Fibroblast of gingiva (primary cell): ENCODE results near the gene KIAA0586.

Experiments
- DNase-seq: peaks from one replicate; pipeline ENCODE4 v3.0.0-alpha.2; 2011; ENCODE audit warnings: low read depth

Gene KIAA0586

DNA sequence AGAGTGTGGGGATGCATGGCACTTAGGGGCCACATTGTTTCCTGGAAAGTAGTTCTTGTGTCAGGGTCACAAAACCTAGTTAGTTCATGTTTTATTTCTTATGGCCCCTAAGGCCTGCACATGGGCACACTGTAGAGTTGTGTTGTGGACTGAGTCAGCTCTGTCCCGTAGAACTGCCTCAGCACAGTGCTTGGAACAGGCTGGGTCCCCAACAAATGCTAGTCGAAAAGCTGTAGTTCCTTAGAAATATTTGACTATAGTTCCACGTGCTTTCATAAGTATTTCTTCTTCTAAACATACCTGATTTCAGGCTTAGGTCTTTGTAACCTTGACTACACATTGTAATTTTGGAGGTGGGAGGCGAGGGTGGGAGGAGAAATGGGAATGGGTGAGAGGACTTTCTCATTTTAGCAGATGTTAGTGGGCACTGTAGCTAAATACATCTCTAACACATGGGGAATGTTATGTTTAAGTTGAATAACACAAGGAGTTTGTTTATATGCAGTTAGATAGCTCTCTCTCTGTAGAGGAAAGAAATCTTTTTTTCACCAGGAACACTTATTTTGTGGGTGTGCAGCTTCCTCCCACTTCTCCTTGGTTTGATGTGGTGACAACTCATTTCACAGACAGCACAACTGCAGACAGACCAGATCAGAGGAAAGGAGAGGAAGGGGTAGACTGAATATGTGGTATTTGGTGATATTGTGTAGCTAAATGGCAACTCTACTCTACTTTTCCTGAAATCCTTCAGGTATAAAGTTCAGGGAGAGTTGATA lies 170.7 kb downstream of the KIAA0586 start:
- DNase-seq, result no peak

DNA sequence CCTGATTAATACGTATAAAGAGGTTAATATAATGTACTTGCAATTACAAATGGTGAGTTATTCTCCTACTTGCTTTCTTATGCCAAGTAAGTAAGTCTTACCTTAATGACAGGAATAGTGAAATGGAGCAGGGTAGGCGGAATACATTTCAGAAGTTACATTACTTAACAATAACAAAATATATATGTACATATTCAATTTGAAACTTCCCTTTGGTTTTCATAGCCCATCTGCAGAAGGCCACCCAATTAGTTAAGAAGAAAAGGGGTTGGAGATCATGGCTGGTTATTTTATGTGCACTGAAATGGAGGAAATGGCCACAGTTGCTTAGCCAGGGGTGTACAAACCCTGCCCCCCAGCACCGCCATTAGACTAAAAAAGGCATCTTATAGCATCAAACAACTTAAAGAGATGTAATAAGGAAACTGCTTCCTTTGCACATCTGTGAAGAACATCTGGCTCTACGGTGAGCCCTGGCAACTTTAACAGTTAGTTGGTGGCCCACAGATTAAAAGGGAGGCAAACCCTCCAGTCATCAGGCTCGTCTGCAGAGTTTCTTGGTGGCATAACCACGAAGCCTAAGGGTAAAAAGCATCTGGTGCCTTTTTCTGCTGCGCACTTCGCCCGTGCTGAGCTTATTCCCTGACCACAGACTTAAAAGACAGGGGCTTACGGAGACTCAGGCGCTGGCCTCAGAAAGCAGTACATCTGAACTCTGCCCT lies 171.4 kb downstream of the KIAA0586 start:
- no peak for DNase-seq

DNA sequence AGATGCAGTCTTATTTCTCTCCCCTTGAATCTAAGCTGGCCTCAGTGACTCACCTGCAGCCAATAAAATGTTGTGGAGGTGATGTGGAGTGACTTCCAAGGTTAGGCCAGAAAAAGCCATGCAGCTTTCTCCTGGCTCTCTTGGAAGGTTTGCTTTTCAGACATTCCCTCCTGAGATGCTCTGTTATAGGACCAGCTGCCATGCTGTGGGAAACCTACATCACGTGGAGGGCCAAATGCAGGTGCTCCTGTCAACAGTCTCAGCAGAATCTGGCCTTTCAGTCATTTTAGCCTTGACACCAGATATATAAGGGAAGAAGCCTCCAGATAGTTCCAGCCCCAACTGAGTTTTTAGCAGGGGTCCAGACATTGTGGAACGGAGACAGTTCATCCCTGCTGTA lies 172.2 kb downstream of the KIAA0586 start:
- no peak for DNase-seq
